Parathyroid adenoma (tissue), 2 donors: Measurements from ENCODE around the gene TMC5.

Experiments used
- H2AFZ ChIP-seq: fragments of 300-600 bp; sonication (generic); one replicate; pipeline ENCODE4 v1.7.0; 2017; ENCODE audit warnings: antibody characterized with exemption, mild to moderate bottlenecking
- H3K27ac ChIP-seq: fragments of 300-600 bp; sonication (generic); one replicate; pipeline ENCODE4 v1.7.0; 2017
- H3K27me3 ChIP-seq: fragments of 300-600 bp; sonication (generic); one replicate; pipeline ENCODE4 v1.7.0; 2017; ENCODE audit warnings: low read length; ENCODE audit not compliant: control insufficient read depth, insufficient read depth
- H3K36me3 ChIP-seq: fragments of 300-600 bp; sonication (generic); one replicate; pipeline ENCODE4 v1.7.0; 2017; ENCODE audit warnings: low read length; ENCODE audit not compliant: control insufficient read depth, insufficient read depth
- H3K4me1 ChIP-seq: fragments of 300-600 bp; sonication (generic); one replicate; pipeline ENCODE4 v1.7.0; 2017; ENCODE audit warnings: control low read depth
- H3K4me2 ChIP-seq: fragments of 300-600 bp; sonication (generic); one replicate; pipeline ENCODE4 v1.7.0; 2017; ENCODE audit warnings: low read length
- H3K4me3 ChIP-seq: fragments of 300-600 bp; sonication (generic); one replicate; pipeline ENCODE4 v1.7.0; 2017; ENCODE audit warnings: low read depth, low read length
- H3K79me2 ChIP-seq: fragments of 300-600 bp; sonication (generic); one replicate; pipeline ENCODE4 v1.7.0; 2017; ENCODE audit warnings: control low read depth
- H3K9ac ChIP-seq: fragments of 300-600 bp; sonication (generic); one replicate; pipeline ENCODE4 v1.7.0; 2017; ENCODE audit warnings: mild to moderate bottlenecking
- H3K9me3 ChIP-seq: fragments of 300-600 bp; sonication (generic); one replicate; pipeline ENCODE4 v1.7.0; 2017; ENCODE audit warnings: low read length; ENCODE audit not compliant: control insufficient read depth
- CTCF ChIP-seq: fragments of 300-600 bp; sonication (generic); IDR thresholded peaks from one replicate; pipeline ENCODE4 v1.7.0; 2017; ENCODE audit warnings: antibody characterized with exemption, mild to moderate bottlenecking
- donor health status: primary hyperparathyroidism.

TMC5 gene

GRCh38 chr16:19503461-19504075, 85.9 kb downstream of the TMC5 start:
- no peak overlapping the region for H3K4me2 ChIP-seq
- H2AFZ ChIP-seq = no peak overlapping the region
- TF ChIP-seq CTCF = no peak
- no peaks in the 10 kb centered on the region for H3K36me3 ChIP-seq
- H3K9ac ChIP-seq = no peak overlapping the region
- no peaks in the 10 kb centered on the region for H3K4me1 ChIP-seq
- no peaks in the 10 kb centered on the region for H3K27me3 ChIP-seq
- no peak overlapping the region for H3K4me3 ChIP-seq
- H3K27ac ChIP-seq = no peak overlapping the region
- no peaks in the 10 kb centered on the region for H3K79me2 ChIP-seq
- no peaks in the 10 kb centered on the region for H3K9me3 ChIP-seq

GRCh38 chr16:19505600-19506303, 88.1 kb downstream of the TMC5 start:
- Histone ChIP-seq H3K79me2 (no peaks in the 10 kb centered on the region), H3K4me3 (no peak overlapping the region), H3K36me3 (no peaks in the 10 kb centered on the region), H3K4me1 (no peaks in the 10 kb centered on the region), H3K9me3 (no peaks in the 10 kb centered on the region), H3K4me2 (peak overlapping the region; percentile 27), H2AFZ (no peak overlapping the region), H3K9ac (no peak overlapping the region), H3K27ac (no peak overlapping the region), H3K27me3 (no peaks in the 10 kb centered on the region)
- TF ChIP-seq CTCF = no peak

GRCh38 chr16:19506965-19507364, 89.3 kb downstream of the TMC5 start:
- H3K27ac ChIP-seq = no peak overlapping the region
- TF ChIP-seq CTCF = no peak

GRCh38 chr16:19507867-19508266, 90.2 kb downstream of the TMC5 start:
- Histone ChIP-seq H3K4me1 (no peaks in the 10 kb centered on the region), H3K9me3 (no peaks in the 10 kb centered on the region), H3K4me3 (no peak overlapping the region), H3K27ac (no peak overlapping the region), H2AFZ (no peak overlapping the region), H3K9ac (no peak overlapping the region), H3K4me2 (no peak overlapping the region), H3K36me3 (no peaks in the 10 kb centered on the region), H3K27me3 (no peaks in the 10 kb centered on the region), H3K79me2 (no peaks in the 10 kb centered on the region)
- no peak for TF ChIP-seq CTCF

More at GRCh38 chr16:19506965-19507364, 89.3 kb downstream of the TMC5 start:
- Histone ChIP-seq H3K9ac (no peak overlapping the region), H3K4me2 (no peak overlapping the region), H3K36me3 (no peaks in the 10 kb centered on the region), H3K4me3 (no peak overlapping the region), H3K79me2 (no peaks in the 10 kb centered on the region), H2AFZ (no peak overlapping the region), H3K4me1 (no peaks in the 10 kb centered on the region), H3K27me3 (no peaks in the 10 kb centered on the region), H3K9me3 (no peaks in the 10 kb centered on the region)

- no peak overlapping the region for H2AFZ ChIP-seq
- H3K9ac ChIP-seq = no peak overlapping the region
- no peak overlapping the region for H3K27ac ChIP-seq
- peaks cover 11% of the 10 kb centered on the region for H3K79me2 ChIP-seq
- H3K9me3 ChIP-seq = no peaks in the 10 kb centered on the region
- no peaks in the 10 kb centered on the region for H3K27me3 ChIP-seq
- H3K4me3 ChIP-seq = no peak overlapping the region
- no peak for TF ChIP-seq CTCF
- no peak overlapping the region for H3K4me2 ChIP-seq
- H3K4me1 ChIP-seq = peaks cover 3% of the 10 kb centered on the region
- no peaks in the 10 kb centered on the region for H3K36me3 ChIP-seq
These were observed 94.6 kb downstream of the TMC5 start for GRCh38 chr16:19512297-19512696.
